HL-60 (cell line): ENCODE data around the gene TBX21.

Experiments
- DNase-seq, 2 experiments: peaks; one replicate each; pipeline ENCODE4 v3.0.0-alpha.2; 2010 to 2020; ENCODE audit warnings: low read depth in 1 of 2, low spot score in 1 of 2
- H3K27ac ChIP-seq: fragments of 250-450 bp; sonication (Bioruptor Pico); replicated peaks from 2 replicates; pipeline ENCODE4 v1.5.1; 2020; ENCODE audit warnings: mild to moderate bottlenecking, moderate library complexity
- H3K27me3 ChIP-seq: fragments of 250-450 bp; sonication (Bioruptor Pico); 2 replicates; pipeline ENCODE4 v1.5.1; 2021; ENCODE audit warnings: mild to moderate bottlenecking, moderate library complexity; ENCODE audit not compliant: insufficient read depth, poor library complexity, severe bottlenecking
- H3K4me3 ChIP-seq: replicated peaks from 2 replicates; pipeline ENCODE4 v1.5.1; 2011; ENCODE audit warnings: mild to moderate bottlenecking, control low read depth, low read length; ENCODE audit not compliant: insufficient read depth
- CTCF ChIP-seq: IDR thresholded peaks from one replicate; pipeline ENCODE4 v1.5.1; 2011; ENCODE audit warnings: low read length, control low read depth, inconsistent platforms; ENCODE audit not compliant: insufficient read depth
- GABPA ChIP-seq: IDR thresholded peaks from 2 replicates; pipeline ENCODE4 v1.6.1; 2012; ENCODE audit warnings: low read depth
- POLR2AphosphoS5 ChIP-seq: IDR thresholded peaks from 2 replicates; pipeline ENCODE4 v1.6.1; 2012; ENCODE audit warnings: low read depth
- REST ChIP-seq: IDR thresholded peaks from 2 replicates; pipeline ENCODE4 v1.6.1; 2012; ENCODE audit warnings: low read depth; ENCODE audit not compliant: insufficient replicate concordance
- SPI1 ChIP-seq: IDR thresholded peaks from 2 replicates; pipeline ENCODE4 v1.6.1; 2012; ENCODE audit warnings: low read depth, mild to moderate bottlenecking, borderline replicate concordance

TBX21 gene

GRCh38 chr17:47687328-47687690, 45.7 kb upstream of the TBX21 start:
- DNase-seq: no peak
- Histone ChIP-seq H3K27me3 (no peaks in the 10 kb centered on the region), H3K4me3 (no peak overlapping the region), H3K27ac (no peak overlapping the region)
- no peak for TF ChIP-seq POLR2AphosphoS5
- TF ChIP-seq REST: no peak
- no peak for TF ChIP-seq CTCF
- no peak for TF ChIP-seq GABPA
- TF ChIP-seq SPI1: no peak

GRCh38 chr17:47687748-47688147, 45.3 kb upstream of the TBX21 start:
- TF ChIP-seq POLR2AphosphoS5 (no peak), GABPA (no peak), REST (no peak), SPI1 (no peak), CTCF (no peak)
- Histone ChIP-seq H3K4me3 (no peak overlapping the region), H3K27ac (no peak overlapping the region), H3K27me3 (no peaks in the 10 kb centered on the region)
- no peak for DNase-seq

- TF ChIP-seq POLR2AphosphoS5: no peak
- TF ChIP-seq GABPA: no peak
- TF ChIP-seq REST: no peak
- no peak for TF ChIP-seq CTCF
- TF ChIP-seq SPI1: no peak
- Histone ChIP-seq H3K27me3 (no peaks in the 10 kb centered on the region), H3K4me3 (no peak overlapping the region), H3K27ac (no peak overlapping the region)
- DNase-seq: no peak
Measured at GRCh38 chr17:47690121-47690520, 42.9 kb upstream of the TBX21 start.
